ENCODE data around the gene OR6C2.
"Not testable (repeated sequence)": the region's sequence is repeated elsewhere in the genome, so short reads cannot be mapped to it uniquely, and the experiment has no call there.

GRCh38 chr12:55464926-55465325 lies 21.1 kb downstream of the OR6C2 start:
- TF ChIP-seq ZFP3 (tag by site-specific recombination; IDR thresholded peaks at IDR 0.05; ENCODE audit: low read depth); SCRT2 (tag by site-specific recombination; IDR thresholded peaks at IDR 0.05): not testable (repeated sequence)

All from HEK293 (cell line).